GM18502 (cell line): Measurements from ENCODE around the gene NAV2.
A peak's percentile ranks its signal among the peaks of the same experiment; 100 is the strongest.

Source experiments
- ATAC-seq: cut with Tn5 transposase; IDR thresholded peaks from one replicate; pipeline ENCODE4 v1.9.1; 2021; ENCODE audit warnings: mild to moderate bottlenecking; ENCODE audit not compliant: unreplicated experiment, poor library complexity

NAV2 gene

DNA sequence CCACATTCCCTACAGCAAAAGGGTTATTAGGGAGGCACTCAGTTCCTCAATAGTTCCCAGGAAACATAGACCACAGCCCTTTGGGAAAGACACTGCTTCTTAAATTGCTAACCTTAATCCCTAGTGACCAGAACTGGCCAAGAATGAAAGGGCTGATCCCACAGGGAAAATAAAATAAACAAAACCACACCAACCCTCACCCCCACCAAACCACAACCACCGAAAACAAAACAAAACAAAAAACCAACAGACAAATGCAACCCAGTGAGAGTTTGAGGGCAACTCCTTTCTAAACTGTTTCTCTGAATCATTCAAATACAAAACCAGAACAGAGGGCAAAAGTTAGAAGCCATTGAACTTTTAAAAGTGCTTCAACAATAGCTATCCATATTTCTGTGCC is 57.2 kb downstream of the NAV2 start:
- ATAC-seq, result peak; percentile 66

DNA sequence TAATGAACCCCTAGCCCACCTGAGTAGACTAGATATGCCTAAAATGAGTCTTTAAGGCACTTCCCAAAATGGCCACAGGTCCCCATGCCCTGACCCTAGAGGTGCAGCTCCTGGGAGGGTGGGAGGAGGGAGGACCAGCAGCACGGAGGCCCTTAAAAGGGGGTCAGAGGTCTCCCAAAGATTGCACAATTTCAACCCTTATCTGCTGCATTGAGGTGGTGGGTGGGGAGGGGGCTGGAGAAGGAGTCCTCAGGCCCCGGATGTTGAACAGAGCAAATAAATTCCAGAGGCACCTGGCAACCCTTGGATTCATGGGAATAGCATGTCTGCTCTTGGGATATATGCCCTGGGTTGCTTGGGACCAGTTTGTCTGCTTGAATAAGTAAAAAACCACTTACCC is 57.6 kb downstream of the NAV2 start:
- no peak for ATAC-seq

- no peak for ATAC-seq
These were observed 58.8 kb downstream of the NAV2 start for GRCh38 chr11:19771463-19771862.

DNA sequence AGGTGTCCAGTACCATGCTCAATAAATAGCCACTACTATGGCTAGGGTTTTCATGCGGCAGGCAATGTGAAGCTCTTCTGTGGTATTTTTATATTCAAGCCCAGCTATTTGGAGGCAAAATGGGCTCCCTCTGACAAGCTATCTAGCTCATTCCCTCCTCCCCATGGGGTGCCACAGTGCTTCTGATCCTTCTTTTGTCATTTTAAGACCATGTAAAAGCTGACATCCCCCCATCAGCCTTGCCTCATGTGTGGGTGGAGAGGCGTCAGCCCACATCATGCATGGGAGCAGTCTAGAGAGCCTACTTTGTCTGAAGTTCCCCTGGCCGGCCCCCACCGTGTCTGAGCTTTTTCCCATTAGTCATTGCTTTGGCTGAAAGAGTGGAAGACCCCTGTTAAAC is 59.8 kb downstream of the NAV2 start:
- ATAC-seq, result no peak

DNA sequence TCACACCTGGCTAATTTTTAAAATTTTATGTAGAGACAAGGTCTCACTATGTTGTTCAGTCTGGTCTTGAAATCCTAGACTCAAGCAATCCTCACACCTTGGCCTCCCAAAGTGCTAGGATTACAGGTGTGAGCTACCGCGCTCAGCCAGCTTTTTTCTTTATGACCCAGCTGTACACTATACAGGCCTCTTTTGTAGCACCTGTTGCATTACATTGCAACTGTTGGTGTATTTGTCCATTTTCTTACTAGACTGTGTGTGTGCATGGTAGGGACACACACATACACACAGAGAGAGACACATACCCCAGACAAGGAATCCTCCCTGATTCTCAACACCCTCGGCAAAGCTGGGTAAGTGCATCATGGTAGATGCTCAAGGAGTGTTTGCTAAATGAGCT is 61.7 kb downstream of the NAV2 start:
- ATAC-seq, result no peak

GRCh38 chr11:19774817-19775580 is 62.4 kb downstream of the NAV2 start:
- no peak for ATAC-seq

GRCh38 chr11:19775622-19776021 is 63.0 kb downstream of the NAV2 start:
- ATAC-seq, result no peak

- peak; percentile 32 for ATAC-seq
These were observed 64.4 kb downstream of the NAV2 start for GRCh38 chr11:19777039-19777376.

DNA sequence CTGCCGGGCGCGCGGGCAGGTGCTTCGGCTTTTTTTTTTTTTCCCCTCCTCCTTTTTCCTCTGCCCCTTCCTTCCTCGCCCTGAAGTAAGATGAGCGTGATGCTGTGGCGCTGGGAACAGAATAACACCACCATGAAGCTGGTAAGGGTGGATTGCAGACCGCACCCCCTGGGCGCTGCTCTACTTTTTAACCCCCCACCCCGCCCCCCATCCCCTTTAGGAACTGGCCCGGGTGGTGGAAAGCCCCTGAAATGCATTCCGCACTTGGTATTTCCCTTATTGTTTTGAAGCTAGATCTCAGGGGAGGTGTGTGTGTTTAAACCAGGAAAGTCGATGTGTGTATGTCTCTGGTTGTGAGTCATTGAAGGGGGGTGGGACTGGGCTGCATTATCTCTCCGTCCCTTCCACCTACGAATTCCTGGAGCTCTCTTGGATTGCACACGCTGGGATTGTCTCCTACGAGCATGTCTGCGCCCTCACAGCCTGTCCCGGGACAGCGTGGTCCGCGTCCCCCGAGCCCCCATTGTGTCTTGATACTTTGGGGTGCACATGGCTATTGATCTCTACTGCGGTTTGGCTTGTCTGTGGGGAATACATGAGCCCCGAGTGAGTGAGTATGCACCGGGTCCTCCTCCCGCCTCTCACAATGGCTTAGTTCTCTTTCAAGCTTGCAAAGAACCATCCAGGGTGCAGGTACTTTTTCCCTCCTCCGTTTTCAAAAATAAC is 64.9 kb downstream of the NAV2 start:
- ATAC-seq, result peak; percentile 86

DNA sequence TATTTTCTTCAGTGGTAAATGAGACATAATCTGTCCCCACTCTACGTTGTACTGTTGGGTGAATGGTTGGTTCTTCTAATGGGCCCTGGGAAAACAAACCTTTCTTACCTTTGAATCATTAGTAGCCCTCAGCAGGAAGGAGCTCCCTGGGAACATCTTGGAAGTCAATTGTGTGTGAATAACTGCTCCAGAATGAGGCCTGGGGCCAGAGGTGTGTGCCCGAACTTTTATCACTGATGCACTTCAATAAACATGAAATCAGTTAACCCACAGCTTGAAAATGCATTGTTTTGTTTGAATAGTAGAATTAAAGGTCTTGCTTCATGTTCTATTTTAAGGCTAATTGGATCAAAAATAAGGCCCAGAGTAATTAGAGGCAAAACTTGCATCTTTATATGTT is 67.1 kb downstream of the NAV2 start:
- ATAC-seq, result no peak

GRCh38 chr11:19781351-19781750 is 68.7 kb downstream of the NAV2 start:
- ATAC-seq, result no peak

- ATAC-seq, result no peak
These were observed 72.6 kb downstream of the NAV2 start for GRCh38 chr11:19785265-19785664.

DNA sequence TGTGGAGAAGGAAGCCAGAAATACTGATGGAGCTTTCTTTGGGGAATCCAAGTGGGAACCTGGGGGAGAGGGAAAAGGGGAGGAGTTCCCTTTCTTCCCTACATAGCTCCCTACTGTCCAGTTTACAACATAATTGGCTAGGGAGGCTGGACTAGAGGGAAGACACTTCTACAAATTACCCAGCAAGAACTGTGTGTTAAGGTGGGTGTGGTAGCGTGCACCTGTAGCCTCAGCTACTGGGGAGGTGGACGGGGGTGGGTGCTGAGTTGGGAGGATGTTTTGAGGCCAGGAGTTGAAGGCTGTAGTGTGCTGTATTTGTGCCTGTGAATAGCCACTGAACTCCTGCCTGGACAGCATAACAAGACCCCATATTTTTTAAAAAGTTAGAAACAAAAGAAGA is 74.0 kb downstream of the NAV2 start:
- ATAC-seq, result no peak

- ATAC-seq, result no peak
These were observed 75.8 kb downstream of the NAV2 start for GRCh38 chr11:19788435-19788834.

- no peak for ATAC-seq
These were observed 76.6 kb downstream of the NAV2 start for GRCh38 chr11:19789245-19789644.

- ATAC-seq, result no peak
These were observed 77.4 kb downstream of the NAV2 start for GRCh38 chr11:19789835-19790710.

DNA sequence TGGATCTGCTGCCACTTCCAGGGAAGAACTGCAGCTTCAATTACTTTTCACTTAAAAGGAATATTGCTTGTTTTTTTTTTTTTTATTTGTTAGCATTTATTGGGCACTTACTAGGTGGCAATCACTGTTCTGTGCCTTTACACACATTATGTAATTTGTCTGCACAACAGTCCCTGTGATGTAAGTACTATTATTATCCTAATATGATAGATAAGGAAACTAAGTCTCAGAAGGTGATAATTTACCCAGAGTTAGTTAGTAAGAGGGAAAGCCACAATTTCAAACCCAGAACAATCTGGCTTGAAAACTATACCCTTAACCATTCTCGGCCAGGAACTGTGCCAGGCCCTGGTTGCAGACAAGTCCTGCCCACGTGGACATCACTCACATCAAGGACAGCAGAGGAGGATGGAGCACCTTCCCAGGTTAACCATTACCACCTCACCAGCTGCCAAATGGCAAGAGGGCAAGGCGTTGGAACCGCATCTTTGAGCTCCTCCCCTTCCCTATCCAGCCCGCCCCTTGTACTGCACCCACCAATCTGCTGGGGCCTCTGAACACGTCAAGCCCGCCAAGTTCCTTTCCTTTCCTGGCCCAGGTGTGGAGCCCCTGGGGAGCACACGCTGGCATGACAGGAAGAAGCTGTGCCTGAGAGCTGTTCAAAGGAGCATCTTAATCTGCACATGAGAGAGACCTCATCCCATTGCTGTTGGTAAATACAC is 78.4 kb downstream of the NAV2 start:
- peak; percentile 84 for ATAC-seq

- no peak for ATAC-seq
These were observed 79.9 kb downstream of the NAV2 start for GRCh38 chr11:19792510-19792909.

DNA sequence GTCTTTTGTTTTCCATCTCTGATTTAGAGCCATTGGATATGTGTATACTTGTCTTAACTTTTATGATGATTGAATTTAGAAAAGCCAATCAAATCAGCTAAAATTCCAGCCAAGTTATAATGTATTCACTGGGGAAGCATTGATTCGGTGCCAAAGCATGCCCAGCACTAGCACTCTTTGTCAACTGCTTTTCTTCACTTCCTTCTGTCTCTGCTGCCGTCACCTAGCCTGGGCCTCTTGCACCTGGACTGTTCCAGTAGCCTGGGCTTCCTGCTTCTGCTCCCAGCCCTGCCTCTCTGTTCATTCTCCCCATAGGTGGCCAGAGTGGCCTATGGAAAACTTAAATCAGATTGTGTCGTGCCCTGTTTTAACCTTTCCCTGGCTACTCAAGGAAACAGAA is 80.7 kb downstream of the NAV2 start:
- no peak for ATAC-seq

- no peak for ATAC-seq
These were observed 81.5 kb downstream of the NAV2 start for GRCh38 chr11:19794161-19794560.
